HG02981 (cell line): ENCODE measurements around the gene CNTN5.

Experiments
- ATAC-seq: cut with Tn5 transposase; IDR thresholded peaks from one replicate; pipeline ENCODE4 v1.9.1; 2021; ENCODE audit warnings: mild to moderate bottlenecking, moderate library complexity; ENCODE audit not compliant: unreplicated experiment

Gene CNTN5

GRCh38 chr11:99884750-99885149 lies 864.0 kb downstream of the CNTN5 start:
- no peak for ATAC-seq

GRCh38 chr11:99887481-99887880 lies 866.7 kb downstream of the CNTN5 start:
- ATAC-seq: no peak

GRCh38 chr11:99893811-99894210 lies 873.1 kb downstream of the CNTN5 start:
- no peak for ATAC-seq

GRCh38 chr11:99901175-99901574 lies 880.4 kb downstream of the CNTN5 start:
- ATAC-seq: no peak

- no peak for ATAC-seq
These were observed 890.4 kb downstream of the CNTN5 start for GRCh38 chr11:99911116-99911515.

- ATAC-seq: no peak
These were observed 895.3 kb downstream of the CNTN5 start for GRCh38 chr11:99916078-99916477.

GRCh38 chr11:99918761-99919160 lies 898.0 kb downstream of the CNTN5 start:
- ATAC-seq: no peak

GRCh38 chr11:99920956-99921355 lies 900.2 kb downstream of the CNTN5 start:
- no peak for ATAC-seq

GRCh38 chr11:99925968-99926367 lies 905.2 kb downstream of the CNTN5 start:
- ATAC-seq: no peak

GRCh38 chr11:99932684-99933083 lies 911.9 kb downstream of the CNTN5 start:
- ATAC-seq: no peak

- ATAC-seq: no peak
These were observed 913.3 kb downstream of the CNTN5 start for GRCh38 chr11:99934008-99934407.

- no peak for ATAC-seq
These were observed 916.6 kb downstream of the CNTN5 start for GRCh38 chr11:99937330-99937729.

- ATAC-seq: no peak
These were observed 932.1 kb downstream of the CNTN5 start for GRCh38 chr11:99952816-99953215.

- ATAC-seq: no peak
These were observed 939.8 kb downstream of the CNTN5 start for GRCh38 chr11:99960536-99960935.

GRCh38 chr11:99968336-99968735 lies 947.6 kb downstream of the CNTN5 start:
- no peak for ATAC-seq

- ATAC-seq: no peak
These were observed 953.2 kb downstream of the CNTN5 start for GRCh38 chr11:99973993-99974392.

- no peak for ATAC-seq
These were observed 958.3 kb downstream of the CNTN5 start for GRCh38 chr11:99979042-99979441.

GRCh38 chr11:99987821-99988470 lies 967.2 kb downstream of the CNTN5 start:
- no peak for ATAC-seq

- no peak for ATAC-seq
These were observed 967.7 kb downstream of the CNTN5 start for GRCh38 chr11:99988471-99988837.

GRCh38 chr11:100003985-100004384 lies 983.2 kb downstream of the CNTN5 start:
- ATAC-seq: no peak

GRCh38 chr11:100004541-100004940 lies 983.8 kb downstream of the CNTN5 start:
- no peak for ATAC-seq

GRCh38 chr11:100008417-100008816 lies 987.7 kb downstream of the CNTN5 start:
- no peak for ATAC-seq

GRCh38 chr11:100009728-100010127 lies 989.0 kb downstream of the CNTN5 start:
- ATAC-seq: no peak
